GM13977 (cell line): ENCODE results near the gene ATF7IP.

Experiments
- DNase-seq: peaks from one replicate; pipeline ENCODE4 v3.0.0; 2012; ENCODE audit warnings: low spot score
- CTCF ChIP-seq: IDR thresholded peaks from 2 replicates; pipeline ENCODE4 v1.5.1; 2012; ENCODE audit warnings: mild to moderate bottlenecking, control low read depth; ENCODE audit not compliant: insufficient read depth; ENCODE audit errors: extremely low read depth, missing control alignments
- in situ Hi-C: fragments of 300-500 bp; cut with MboI; formaldehyde crosslinking; loops from one replicate; pipeline ENCODE4 v1.12.0; 2022; ENCODE audit warnings: low sequenced_read_pairs, low pct_unique_long_range_greater_than_20kb, mixed read lengths, inconsistent platforms; ENCODE audit not compliant: unreplicated experiment

Gene ATF7IP

GRCh38 chr12:14505626-14506596, 140.4 kb downstream of the ATF7IP start:
- DNase-seq = no peak
- in situ Hi-C loops = no loop called here
- TF ChIP-seq CTCF = no peak

- in situ Hi-C loops = loop anchor here (10.0 kb wide), 1 partner anchor 124 kb away; no protein-coding TSS in a partner anchor
- no peak for TF ChIP-seq CTCF
- DNase-seq = no peak
Measured at GRCh38 chr12:14510574-14510973, 145.1 kb downstream of the ATF7IP start.

- DNase-seq = peak; percentile 37
- in situ Hi-C loops = loop anchor here (10.0 kb wide), 1 partner anchor 121 kb away; no protein-coding TSS in a partner anchor
- TF ChIP-seq CTCF = peak; percentile 54
Measured at GRCh38 chr12:14514154-14514842, 148.8 kb downstream of the ATF7IP start.

GRCh38 chr12:14514946-14515345, 149.5 kb downstream of the ATF7IP start:
- DNase-seq = no peak
- no peak for TF ChIP-seq CTCF
- in situ Hi-C loops = loop anchor here (10.0 kb wide), 1 partner anchor 120 kb away; no protein-coding TSS in a partner anchor

GRCh38 chr12:14521822-14522221, 156.3 kb downstream of the ATF7IP start:
- DNase-seq = no peak
- in situ Hi-C loops = no loop called here
- no peak for TF ChIP-seq CTCF

GRCh38 chr12:14525964-14526363, 160.5 kb downstream of the ATF7IP start:
- no peak for DNase-seq
- in situ Hi-C loops = no loop called here
- no peak for TF ChIP-seq CTCF
